ENCODE results near the gene GRM5.

Gene GRM5

DNA sequence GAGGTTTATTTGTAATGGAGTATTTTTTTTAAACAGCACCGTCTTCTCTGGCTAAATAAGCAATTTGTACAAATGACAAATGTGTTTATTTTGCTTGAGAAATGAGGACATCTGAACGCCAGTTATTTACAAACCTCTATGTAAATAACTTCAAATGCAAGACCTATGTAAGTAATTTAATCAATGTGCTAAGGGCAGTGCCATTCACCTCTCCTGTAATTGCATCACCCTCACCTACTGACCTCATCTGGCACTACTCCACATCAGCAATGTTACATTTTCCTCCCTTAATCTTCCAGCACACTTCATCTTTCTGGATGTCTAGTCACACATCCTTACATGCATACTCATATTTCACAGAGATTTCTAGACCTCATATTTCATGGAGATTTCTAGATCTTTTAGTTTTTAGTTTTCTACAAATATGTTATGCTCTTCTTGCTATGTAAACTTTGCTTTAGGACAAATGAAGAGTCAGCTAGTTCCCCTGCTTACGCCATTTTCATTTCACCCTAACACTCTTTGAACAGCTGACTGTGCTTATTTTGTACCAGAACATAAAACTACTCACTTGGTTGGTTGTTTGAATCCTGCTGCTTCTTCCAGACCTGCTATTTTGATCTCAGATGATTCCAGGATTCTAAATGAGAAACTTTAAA is 238.6 kb downstream of the GRM5 start:
- TF ChIP-seq, protein P1, sequence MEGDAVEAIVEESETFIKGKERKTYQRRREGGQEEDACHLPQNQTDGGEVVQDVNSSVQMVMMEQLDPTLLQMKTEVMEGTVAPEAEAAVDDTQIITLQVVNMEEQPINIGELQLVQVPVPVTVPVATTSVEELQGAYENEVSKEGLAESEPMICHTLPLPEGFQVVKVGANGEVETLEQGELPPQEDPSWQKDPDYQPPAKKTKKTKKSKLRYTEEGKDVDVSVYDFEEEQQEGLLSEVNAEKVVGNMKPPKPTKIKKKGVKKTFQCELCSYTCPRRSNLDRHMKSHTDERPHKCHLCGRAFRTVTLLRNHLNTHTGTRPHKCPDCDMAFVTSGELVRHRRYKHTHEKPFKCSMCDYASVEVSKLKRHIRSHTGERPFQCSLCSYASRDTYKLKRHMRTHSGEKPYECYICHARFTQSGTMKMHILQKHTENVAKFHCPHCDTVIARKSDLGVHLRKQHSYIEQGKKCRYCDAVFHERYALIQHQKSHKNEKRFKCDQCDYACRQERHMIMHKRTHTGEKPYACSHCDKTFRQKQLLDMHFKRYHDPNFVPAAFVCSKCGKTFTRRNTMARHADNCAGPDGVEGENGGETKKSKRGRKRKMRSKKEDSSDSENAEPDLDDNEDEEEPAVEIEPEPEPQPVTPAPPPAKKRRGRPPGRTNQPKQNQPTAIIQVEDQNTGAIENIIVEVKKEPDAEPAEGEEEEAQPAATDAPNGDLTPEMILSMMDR (IDR thresholded peaks at IDR 0.05) = no peak

DNA sequence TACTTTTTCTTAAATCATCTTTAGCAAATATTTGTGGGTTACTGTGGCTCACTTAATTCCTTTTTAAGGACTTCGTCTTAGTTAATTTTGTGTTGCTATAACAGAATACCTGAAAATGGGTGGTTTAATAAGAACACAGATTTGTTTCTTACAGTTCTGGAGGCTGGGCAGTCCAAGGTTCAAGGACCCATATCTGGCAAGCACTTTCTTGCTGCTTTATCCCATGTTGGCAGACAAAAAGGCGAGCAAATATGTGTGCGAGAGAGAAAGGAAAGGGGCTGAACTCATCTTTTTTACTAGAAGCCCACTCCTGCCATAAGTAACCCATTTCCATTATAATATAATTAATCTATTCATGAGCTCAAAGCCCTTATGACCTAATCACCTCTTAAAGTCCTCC is 246.2 kb downstream of the GRM5 start:
- TF ChIP-seq, protein P1 (IDR thresholded peaks at IDR 0.05) = no peak

DNA sequence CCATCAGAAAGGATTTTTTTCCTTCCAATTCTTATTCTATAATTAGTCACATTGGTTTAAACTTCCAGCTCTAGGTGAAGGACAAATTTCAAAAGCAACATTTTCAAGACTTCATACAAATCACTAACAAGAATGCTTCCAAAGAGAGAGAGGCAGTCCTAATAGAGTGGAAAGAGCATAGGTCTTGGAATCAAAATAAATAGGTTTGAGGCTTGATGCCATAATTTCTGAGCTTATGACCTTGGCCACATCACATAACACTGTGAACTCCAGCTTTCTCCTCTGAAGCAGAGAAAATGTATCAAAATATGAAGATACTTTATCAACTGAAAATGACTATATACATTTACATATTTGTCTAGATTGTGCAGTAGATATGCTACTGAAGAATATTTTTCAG is 246.8 kb downstream of the GRM5 start:
- TF ChIP-seq, protein P1 (IDR thresholded peaks at IDR 0.05) = no peak

DNA sequence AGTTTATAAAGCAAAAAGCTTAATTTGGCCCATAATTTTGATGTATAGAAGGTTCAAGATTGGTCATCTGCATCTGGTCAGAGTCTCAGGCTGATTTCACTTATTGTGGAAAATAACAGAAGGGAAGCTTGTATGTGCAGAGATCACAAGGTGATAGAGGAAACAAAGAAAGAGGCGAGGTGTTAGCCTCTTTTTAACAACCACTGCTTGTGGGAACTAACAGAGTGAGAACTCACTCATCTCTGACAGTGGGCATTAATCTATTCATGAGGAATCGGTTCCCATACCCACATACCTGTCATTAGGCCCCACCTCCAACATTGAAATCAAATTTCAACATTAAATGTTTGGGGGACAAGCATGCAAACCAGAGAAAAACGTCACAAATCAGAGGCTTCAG is 250.3 kb downstream of the GRM5 start:
- TF ChIP-seq, protein P1 (IDR thresholded peaks at IDR 0.05) = no peak

DNA sequence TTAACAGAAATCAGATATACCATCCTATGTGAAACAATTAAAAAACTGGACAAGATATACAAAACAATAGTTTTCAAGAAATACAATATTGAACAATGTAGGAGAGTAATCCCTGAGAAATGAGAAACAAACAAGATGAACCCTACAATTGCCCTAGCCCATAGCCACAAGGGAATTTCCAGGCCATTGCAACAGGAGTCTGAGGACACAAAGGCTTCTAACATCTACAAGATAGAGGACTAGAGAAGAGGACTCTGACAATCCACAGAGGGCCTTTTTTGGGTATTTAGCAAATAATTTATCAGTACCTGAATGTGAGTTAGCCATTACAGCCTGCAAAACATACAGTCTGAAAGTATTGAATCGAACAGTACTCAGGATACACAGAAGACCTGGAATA is 251.7 kb downstream of the GRM5 start:
- TF ChIP-seq, protein P1 (IDR thresholded peaks at IDR 0.05) = no peak

DNA sequence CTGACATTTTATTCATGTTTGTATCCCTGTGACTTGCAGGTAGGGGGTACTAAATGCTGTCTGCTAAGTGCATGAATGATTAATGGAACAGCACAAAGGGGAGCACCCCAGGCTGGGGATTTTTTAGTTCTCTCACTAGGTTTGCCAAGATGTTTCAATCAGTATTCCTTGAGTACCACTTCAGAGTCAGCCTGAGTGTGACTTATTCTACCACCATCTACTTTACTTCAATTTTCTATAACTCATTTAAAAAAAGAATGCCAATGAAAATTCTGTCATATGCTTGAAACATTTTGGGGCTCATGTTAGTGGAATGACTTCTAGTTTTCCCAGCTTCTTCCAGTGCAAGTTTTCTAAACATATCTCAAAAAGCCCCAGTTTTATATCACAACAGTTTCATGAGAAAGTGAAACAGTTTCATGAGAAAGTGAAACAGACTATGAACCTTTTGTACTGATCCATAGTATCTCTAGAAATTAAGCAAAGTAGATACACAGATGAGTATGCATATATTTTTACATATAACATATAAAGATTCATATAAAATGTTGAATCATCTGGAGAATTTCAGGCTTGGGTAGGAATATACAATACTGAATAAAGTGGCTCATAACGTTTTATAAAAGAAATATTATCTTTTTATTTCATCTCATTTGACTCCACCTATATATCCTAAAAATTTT is 252.4 kb downstream of the GRM5 start:
- TF ChIP-seq, protein P1 (IDR thresholded peaks at IDR 0.05) = no peak

DNA sequence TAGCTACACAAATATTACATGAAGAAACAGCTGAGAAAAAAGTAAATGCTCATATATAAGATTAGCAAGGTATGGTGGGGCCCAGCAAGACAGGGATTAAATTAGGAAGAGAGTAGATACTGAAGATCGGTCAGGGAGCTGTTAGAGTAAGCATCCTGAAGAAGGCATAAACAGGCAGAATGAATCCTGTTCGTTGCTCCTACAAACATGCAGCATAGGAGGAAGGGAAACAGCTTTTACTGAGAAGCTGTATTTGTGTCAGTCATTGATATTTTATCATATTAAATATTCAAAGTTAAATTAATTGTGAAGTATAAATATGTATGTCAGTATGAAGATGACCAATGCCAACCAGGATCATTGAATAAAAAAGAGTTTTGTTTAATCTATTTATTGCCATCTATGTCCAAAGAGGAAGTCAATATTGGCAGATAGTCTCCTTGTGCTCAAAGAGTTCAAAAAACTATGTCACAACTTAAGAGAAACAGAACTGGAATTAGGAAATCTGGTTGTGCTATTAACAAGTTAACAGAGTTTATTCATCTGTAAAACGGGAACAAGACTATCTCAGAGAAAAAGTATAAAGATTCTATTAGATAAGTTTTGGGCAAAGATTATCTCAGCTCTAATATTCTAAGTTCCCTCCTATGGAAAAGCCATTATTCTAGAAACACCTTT is 255.2 kb downstream of the GRM5 start:
- TF ChIP-seq, protein P1 (IDR thresholded peaks at IDR 0.05) = no peak

Measured in LNCAP (cell line).